ENCODE data around the gene MXI1.
A peak's percentile ranks its signal among the peaks of the same experiment; 100 is the strongest.
"Not testable (repeated sequence)": the region's sequence is repeated elsewhere in the genome, so short reads cannot be mapped to it uniquely, and the experiment has no call there.

MXI1 gene

DNA sequence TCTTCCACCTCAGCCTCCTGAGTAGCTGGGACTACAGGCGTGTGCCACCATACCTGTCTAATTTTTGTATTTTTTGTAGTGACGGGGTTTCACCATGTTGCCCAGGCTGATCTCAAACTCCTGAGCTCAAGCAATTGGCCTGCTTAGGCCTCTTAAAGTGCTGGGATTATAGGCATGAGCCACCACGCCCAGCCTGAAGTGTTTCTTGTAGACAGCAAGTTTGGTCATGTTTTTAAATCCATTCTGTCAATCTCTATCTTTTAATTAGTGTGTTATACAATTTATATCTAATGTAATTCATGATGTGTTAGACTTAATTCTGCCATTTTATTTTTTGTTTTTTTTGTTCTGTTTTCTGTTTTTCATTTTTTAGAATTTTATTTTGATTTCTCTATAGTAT is 17.2 kb upstream of the MXI1 start:
- Histone ChIP-seq H3K27ac (no peak overlapping the region), H3K27me3 (ENCODE audit: insufficient read depth, low read depth, severe bottlenecking) (no peaks in the 10 kb centered on the region), H3K36me3 (no peaks in the 10 kb centered on the region), H3K4me3 (ENCODE audit: low read depth, low read length) (no peak overlapping the region), H3K9me3 (ENCODE audit: severe bottlenecking) (peaks cover 4% of the 10 kb centered on the region)
- no peak for TF ChIP-seq CTCF (IDR thresholded peaks at IDR 0.05; ENCODE audit: low read depth, low read length)
- DNase-seq, result peak; percentile 27

DNA sequence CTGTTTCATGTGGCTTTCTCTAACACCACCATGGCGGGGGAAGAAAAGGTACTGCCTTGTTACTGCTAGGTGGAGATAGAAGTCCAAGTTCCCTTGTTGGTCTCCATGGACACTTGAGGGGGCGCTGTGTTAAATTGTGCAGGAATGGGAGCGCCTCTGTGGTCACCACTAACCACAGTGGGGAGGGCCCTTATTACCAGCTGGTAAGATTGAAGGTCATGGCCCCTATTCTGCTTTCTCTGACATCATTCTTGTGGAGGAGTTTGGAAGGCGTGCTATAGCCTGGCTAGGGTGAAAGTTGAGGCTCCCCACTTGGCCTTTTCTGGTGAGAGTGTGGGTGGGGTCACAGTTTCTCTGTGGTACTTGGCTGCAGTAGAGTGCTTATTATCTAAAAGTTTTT is 14.9 kb upstream of the MXI1 start:
- no peak for TF ChIP-seq CTCF (IDR thresholded peaks at IDR 0.05; ENCODE audit: low read depth, low read length)

GRCh38 chr10:110200503-110200902 is 6.9 kb upstream of the MXI1 start:
- Histone ChIP-seq H3K36me3 (no peaks in the 10 kb centered on the region), H3K27ac (no peak overlapping the region), H3K27me3 (ENCODE audit: insufficient read depth, low read depth, severe bottlenecking) (no peaks in the 10 kb centered on the region), H3K9me3 (ENCODE audit: severe bottlenecking) (no peaks in the 10 kb centered on the region), H3K4me3 (ENCODE audit: low read depth, low read length) (no peak overlapping the region)
- no peak for DNase-seq
- TF ChIP-seq CTCF (IDR thresholded peaks at IDR 0.05; ENCODE audit: low read depth, low read length), result no peak

More for the DNA sequence above, 14.9 kb upstream of the MXI1 start:
- no peaks in the 10 kb centered on the region for H3K27me3 ChIP-seq (ENCODE audit: insufficient read depth, low read depth, severe bottlenecking)
- no peak overlapping the region for H3K27ac ChIP-seq
- H3K4me3 ChIP-seq (ENCODE audit: low read depth, low read length), result no peak overlapping the region
- no peak for DNase-seq
- peaks cover 4% of the 10 kb centered on the region for H3K9me3 ChIP-seq (ENCODE audit: severe bottlenecking)
- H3K36me3 ChIP-seq, result no peaks in the 10 kb centered on the region

DNA sequence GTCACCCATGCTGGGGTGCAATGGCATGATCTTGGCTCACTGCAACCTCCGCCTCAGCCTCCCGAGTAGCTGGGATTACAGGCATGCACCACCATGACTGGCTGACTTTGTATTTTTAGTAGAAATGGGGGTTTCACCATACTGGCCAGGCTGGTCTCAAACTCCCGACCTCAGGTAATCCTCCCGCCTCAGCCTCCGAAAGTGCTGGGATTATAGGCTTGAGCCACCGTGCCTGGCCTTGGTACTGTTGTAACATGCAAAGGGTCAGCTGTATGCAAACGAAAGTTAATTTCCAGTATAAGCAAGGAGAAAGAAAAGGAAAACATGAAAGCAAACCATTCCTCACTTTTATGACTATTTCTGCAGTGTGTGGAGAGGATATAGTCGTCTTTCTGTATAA is 6.4 kb upstream of the MXI1 start:
- H3K27me3 ChIP-seq (ENCODE audit: insufficient read depth, low read depth, severe bottlenecking); H3K27ac ChIP-seq; DNase-seq; H3K36me3 ChIP-seq; H3K4me3 ChIP-seq (ENCODE audit: low read depth, low read length); H3K9me3 ChIP-seq (ENCODE audit: severe bottlenecking): not testable (repeated sequence)

DNA sequence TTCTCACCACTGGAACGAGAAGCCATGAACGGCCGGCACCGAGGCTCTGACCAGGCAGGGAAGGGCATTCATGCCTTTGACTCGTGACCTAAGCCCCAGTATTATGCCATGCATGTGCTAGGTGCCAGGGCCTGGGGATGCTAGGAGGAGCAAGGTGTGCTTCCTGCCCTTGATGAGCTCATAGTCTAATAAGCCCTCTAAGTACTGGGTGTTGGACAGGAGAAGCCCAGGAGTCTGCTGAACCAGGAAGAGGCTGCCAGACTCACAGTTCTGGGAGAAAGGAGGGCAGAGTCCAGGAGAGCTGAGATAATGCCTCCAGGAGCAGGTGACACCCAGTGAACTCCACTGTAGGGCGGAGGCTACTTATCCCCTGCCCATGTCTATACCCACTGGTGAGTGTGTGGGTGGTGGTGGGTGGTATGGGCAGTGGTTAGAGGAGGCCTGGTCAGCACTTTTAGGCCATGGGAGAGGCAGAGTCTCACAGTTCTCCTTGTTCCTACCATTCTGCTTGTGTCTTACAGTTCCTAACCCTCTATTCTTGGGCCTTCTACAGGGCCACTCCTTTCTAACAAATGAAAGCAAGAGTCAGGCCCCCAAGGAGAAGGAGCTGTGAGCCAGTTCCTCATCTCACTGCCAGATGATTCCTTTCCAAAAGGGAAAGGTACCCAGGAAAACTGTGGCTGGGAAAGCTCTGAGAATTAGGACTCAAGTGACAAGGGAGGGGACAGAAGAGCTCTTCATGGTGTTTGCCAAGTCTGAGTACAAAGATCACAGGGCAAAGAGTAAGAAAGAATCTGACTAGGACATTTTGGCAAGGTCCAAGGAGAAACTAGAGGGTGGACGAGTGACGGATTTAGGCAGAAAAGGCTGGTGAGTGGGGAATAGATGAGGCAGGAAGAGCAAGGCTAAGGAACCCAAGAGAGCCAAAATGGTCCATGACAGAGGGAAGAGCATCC is 3.6 kb upstream of the MXI1 start:
- no peak overlapping the region for H3K27ac ChIP-seq
- no peak for TF ChIP-seq CTCF (IDR thresholded peaks at IDR 0.05; ENCODE audit: low read depth, low read length)
- H3K9me3 ChIP-seq (ENCODE audit: severe bottlenecking), result no peaks in the 10 kb centered on the region
- no peak overlapping the region for H3K4me3 ChIP-seq (ENCODE audit: low read depth, low read length)
- H3K27me3 ChIP-seq (ENCODE audit: insufficient read depth, low read depth, severe bottlenecking), result no peaks in the 10 kb centered on the region
- no peaks in the 10 kb centered on the region for H3K36me3 ChIP-seq
- no peak for DNase-seq

- no peak for DNase-seq
- Histone ChIP-seq H3K27me3 (ENCODE audit: insufficient read depth, low read depth, severe bottlenecking) (no peaks in the 10 kb centered on the region), H3K36me3 (no peaks in the 10 kb centered on the region), H3K9me3 (ENCODE audit: severe bottlenecking) (no peaks in the 10 kb centered on the region), H3K4me3 (ENCODE audit: low read depth, low read length) (no peak overlapping the region), H3K27ac (no peak overlapping the region)
- no peak for TF ChIP-seq CTCF (IDR thresholded peaks at IDR 0.05; ENCODE audit: low read depth, low read length)
Measured at GRCh38 chr10:110205051-110205675, 2.2 kb upstream of the MXI1 start.

Measured in WERI-Rb-1 (cell line).